Activated CD4-positive, alpha-beta T cell treated with anti-CD3 and anti-CD28 coated beads for 48 hours (primary cell): ENCODE results near the gene ADAM17.
"Not testable (repeated sequence)": the region's sequence is repeated elsewhere in the genome, so short reads cannot be mapped to it uniquely, and the experiment has no call there.

Experiments used
- DNase-seq: peaks from one replicate; pipeline ENCODE4 v3.0.0-alpha.2; 2020

The ADAM17 gene

DNA sequence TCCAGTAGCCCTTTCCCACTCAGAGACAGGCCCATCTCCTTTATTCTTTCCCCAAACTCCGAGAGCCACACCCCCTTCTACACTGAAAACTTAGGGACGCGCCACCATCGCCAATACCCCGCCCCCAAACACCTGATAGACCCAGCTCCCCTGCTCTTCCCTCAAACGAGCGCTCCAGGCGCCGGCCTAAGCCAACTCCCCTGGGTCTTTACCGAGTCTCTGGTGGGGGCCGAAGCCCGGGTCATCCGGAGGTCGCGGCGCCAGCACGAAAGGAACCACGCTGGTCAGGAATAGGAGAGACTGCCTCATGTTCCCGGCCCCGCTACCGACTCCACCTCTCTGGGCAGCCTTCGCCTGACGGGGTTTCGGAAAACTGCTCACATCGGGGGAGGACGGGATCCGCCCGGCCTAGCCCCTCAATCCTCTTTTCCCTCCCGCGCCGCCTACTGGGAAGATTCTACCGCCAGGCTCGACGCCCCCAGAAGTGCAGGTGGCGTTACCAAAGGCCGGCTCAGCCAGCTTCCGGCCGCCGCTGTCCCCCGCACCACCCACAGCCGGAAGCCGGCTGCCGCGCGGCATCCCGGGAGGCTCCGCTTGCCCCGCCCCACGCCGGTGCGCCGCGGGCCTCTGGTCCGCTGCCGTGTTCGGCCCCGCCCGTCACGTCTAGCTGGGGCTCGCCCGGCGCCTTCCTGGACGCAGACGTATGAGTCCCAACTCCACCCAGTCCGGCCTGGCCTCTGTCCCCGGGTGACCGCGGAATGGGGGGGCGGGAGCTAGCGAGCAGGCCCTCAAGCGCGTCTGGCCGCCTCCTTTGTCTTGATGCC, at the start of gene ADAM17:
ADAM17 (minus strand) TSS at position 534 of the 824 bp plus-strand sequence; CDS start at position 309, 225 bp downstream.
- peak; percentile 90 for DNase-seq

GRCh38 chr2:9602412-9602811, 46.8 kb upstream of the ADAM17 start:
- no peak for DNase-seq

GRCh38 chr2:9601397-9601796, 45.8 kb upstream of the ADAM17 start:
- no peak for DNase-seq

GRCh38 chr2:9599430-9599829, 43.8 kb upstream of the ADAM17 start:
- no peak for DNase-seq

GRCh38 chr2:9596621-9597311, 41.1 kb upstream of the ADAM17 start:
- DNase-seq: no peak

DNA sequence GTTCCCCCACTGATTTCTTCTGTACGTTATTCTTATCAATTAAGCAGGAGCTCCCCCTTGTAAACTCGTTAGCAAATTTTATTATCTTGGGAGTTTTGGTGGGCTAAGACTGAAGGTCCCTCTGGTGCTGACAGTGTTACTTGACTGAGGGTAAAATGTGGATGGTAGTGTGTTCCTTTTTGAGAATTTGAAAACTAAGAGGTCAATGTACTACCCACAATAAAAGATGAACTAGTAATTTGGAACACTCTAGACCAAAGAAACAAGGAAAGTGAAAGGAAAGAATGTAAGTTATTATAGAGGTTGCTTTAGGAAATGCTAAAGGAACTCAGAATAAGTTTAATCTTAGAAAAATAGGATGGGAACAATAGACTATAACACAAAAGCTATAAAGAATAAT, 40.1 kb upstream of the ADAM17 start:
- DNase-seq: no peak

DNA sequence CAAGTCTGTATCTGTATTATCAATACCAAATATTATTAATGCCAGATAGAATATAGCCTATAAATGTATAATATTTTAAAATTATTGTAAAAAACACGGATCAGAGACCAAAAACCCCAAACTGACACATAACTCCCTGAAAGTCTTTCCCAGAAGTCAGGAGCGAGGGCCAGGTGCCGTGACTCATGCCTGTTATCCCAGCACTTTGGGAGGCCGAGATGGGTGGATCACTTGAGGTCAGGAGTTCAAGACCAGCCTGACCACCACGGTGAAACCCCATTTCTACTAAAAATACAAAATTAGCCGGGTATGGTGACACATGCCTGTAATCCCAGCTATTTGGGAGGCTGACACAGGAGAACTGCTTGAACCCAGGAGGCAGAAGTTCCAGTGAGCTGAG, 39.6 kb upstream of the ADAM17 start:
- DNase-seq: not testable (repeated sequence)

- DNase-seq: no peak
These were observed 38.9 kb upstream of the ADAM17 start for GRCh38 chr2:9594366-9595054.

- peak; percentile 27 for DNase-seq
These were observed 38.3 kb upstream of the ADAM17 start for GRCh38 chr2:9593925-9594324.

GRCh38 chr2:9592699-9593098, 37.1 kb upstream of the ADAM17 start:
- DNase-seq: no peak

GRCh38 chr2:9590641-9591040, 35.0 kb upstream of the ADAM17 start:
- DNase-seq: no peak

DNA sequence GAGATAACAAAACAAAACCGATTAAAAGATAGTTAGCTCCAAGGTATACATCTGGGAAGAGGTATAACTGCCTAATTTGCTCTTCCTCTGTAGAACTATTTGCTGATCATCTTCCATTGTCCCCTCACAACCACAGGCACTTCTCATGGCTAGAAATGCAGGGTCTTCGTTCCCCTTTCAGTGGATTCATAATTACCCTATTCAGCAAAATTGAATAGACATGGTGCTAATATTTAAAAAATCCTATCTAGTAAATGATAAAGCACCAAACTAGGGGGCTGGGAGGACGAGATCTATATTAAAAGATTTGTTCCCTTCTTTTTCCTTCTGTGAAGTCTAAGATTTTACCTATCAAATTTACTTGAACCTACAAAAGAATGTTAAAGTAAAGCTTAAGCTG, 30.8 kb upstream of the ADAM17 start:
- DNase-seq: no peak

DNA sequence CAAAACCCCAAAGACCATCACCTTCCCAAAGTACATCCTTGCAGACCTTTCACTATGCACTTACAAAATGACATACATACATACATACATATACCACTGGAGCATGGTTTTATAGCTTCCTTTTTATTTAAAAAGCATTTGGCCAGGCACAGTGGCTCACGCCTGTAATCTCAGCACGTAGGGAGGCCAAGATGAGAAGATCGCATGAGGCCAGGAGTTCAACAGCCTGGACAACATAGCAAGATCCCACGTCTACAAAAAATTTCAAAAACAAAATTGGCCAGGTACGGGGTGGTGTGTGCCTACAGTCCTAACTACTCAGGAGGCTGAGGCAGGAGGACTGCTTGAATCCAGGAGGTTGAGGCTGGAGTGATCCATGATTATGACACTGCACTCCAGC, 29.9 kb upstream of the ADAM17 start:
- no peak for DNase-seq

- DNase-seq: not testable (repeated sequence)
These were observed 29.3 kb upstream of the ADAM17 start for GRCh38 chr2:9584902-9585301.

DNA sequence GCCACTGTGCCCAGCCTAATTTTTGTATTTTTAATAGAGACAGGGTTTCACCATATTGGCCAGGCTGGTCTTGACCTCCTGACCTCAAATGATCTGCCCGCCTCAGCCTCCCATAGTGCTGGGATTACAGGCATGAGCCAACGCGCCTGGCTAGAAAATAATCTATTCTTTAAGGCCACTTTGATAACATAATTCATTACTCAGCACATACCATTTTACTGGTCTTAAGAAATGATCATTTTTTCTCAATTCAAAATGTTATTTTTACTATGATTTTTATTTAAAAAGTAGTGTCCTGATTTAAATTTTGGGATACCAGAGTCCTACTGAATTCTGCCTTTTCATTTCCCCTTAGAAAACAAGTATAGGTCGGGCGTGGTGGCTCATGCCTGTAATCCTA, 27.0 kb upstream of the ADAM17 start:
- DNase-seq: no peak

GRCh38 chr2:9578467-9579235, 23.0 kb upstream of the ADAM17 start:
- no peak for DNase-seq

- DNase-seq: no peak
These were observed 18.7 kb upstream of the ADAM17 start for GRCh38 chr2:9574331-9574730.

DNA sequence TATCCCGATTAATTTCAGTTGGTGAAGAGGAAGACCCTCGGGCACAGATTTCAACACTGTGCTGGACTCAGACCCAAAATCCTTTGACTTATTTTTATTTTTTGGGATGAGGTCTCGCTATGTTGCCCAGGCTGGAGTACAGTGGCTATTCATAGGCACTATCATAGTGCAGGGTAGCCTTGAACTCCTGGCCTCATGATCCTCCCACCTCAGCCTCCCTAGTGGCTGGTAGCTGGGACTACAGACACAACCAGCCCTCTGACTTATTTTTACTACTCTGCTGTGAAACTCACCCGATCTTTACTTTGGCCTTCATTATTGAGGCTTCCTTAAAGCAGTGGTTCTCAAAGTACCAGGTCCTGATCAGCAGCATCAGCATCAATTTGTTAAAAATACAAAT, 18.2 kb upstream of the ADAM17 start:
- no peak for DNase-seq

DNA sequence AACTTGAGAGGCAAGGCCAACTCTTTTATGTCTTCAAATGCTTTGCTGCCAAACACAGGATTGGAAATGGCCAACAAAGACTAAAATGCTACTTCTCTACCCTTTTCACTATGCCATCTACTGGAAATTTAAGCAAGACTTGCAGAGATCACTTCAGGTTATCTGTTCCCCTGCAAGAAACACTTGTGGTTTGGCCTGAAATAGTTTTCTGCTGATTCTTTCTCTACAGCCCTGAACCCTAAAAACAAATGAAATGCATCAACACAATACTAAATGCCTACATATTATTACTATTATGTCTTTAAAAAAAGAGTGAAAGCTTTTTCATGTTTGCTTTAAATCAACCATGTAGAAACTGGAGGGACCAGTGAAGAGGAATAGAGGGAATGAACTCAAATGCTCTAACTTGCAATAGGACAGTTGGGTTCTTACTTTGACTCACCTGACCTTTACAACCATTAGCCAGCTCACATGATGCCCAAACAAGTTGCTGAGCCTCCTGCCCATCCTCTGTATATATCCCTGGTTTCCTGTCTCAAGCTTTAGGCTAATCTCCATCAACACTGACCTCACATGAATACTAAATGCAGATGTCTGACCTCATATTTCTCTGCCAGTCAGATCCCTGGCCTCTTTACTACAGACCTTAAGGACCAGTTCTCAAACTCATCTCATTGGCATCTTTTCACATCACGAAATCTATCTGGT, 17.5 kb upstream of the ADAM17 start:
- DNase-seq: no peak

DNA sequence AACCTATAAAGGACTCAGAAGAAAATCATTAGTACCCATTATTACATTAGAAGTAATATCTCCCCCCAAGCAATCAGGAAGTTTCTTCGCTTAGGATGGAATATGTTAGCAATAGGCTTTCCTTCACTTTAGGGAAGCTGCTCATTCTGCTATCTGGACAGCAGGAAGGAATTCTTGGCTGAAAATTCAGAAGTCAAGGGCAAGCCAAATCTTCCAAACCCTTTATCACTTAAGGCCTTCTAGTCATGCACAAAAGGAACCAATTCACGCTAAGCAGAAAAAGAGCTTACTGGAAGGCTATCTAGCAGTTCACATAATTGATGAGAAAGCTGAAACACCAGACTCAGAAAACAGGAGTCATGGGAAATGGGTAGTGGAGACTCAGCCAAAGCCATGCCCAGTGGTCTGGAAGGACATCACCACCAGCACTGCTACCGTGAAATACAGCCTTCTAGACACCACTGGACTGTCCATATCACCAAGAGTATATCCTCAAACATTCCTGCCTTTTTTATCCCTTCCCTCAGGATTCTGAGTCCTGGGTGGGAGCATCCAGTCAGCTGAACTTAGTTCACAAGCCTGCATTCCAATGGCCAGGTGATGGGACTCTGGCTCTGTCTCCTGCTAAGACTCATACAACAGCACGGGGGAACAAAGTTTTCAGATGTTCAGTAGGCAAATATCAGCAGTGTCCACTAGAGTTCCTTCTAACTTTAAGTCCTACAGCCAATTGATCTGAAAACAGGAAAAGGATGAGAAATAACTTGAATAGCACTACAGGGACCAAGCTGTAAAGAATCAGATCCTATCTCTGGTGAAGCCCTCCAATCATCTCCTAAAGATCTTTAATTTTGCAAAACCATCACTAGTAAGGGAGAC, 14.8 kb upstream of the ADAM17 start:
- no peak for DNase-seq

DNA sequence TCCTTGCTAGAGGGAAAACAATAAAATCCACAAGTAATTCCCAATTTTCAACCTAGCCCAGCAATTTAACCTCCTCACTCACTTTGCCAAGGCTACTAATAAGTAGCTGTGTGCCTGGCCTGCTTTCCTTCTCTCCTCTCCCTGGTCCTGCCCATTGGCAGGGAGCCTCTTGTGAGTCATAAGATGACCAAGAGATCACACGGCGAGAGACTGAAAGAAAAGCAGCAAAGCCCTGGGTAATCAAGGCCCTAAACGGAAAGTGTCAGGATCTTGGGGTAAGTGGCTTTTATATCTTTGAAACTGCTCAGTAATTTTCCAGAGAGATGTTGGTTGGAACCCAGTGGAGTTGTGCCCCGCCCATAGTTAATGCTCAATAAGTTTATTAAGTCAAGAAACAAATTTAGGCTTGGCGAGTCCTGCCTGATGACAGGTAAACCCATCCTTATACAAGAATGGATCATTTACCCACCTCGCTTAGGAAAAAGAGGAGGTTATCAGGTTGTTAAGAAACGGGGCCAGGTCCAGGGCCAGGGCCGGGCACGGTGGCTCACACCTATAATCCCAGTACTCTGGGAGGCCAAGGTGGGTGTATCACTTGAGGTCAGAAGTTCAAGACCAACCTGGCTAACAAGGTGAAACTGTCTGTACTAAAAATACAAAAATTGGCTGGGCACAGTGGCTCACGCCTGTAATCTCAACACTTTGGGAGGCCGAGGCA, 10.0 kb upstream of the ADAM17 start:
- no peak for DNase-seq
